ENCODE results near the gene SHC2. TPM values are rescaled to one million over a fixed set of nuclear protein-coding genes. Genes with fewer than 3 reads are reported as not detected.

Gene SHC2
- 1 to 10 TPM; 3.6 to 4.0 TPM for total RNA-seq
- polyA plus RNA-seq: 1 to 10 TPM in 1 of 3 donors, under 1 TPM in 2; 0.30 to 1.8 (median 0.41) TPM
- 3.0 to 16.8 (median 3.7) reads per million in 6 experiments for total RNA-seq

- Mint-ChIP-seq H3K4me1 (peaks cover 2 to 21% (median 11%) of the 10 kb centered on the region in 4 donors), H3K4me3 (peak within 1 kb of the TSS; percentile 71 to 90 (median 80)), H3K36me3 (peaks cover 0 to 2% (median 0%) of the 10 kb centered on the region in 3 donors), H3K27me3 (peaks cover 0 to 27% (median 9%) of the 10 kb centered on the region in 5 donors), H3K9me3 (peaks cover 0 to 4% (median 0%) of the 10 kb centered on the region in 9 donors), H3K27ac (peak within 1 kb of the TSS in 7 of 10 donors; percentile 31 to 78 (median 60))
- DNase-seq: peak in 2 of 10 donors; percentile 5 to 27
- POLR2A ChIA-PET: interaction anchor here (1.3 kb wide), 1 partner anchor 28 kb away, joined by 3 read pairs; no protein-coding TSS in a partner anchor
- ATAC-seq: peak; percentile 43 to 48
Measured at GRCh38 chr19:460877-461720, at the start of gene SHC2. Gene SHC2, minus strand, starts transcription at chr19:461033. Its CDS starts 37 bp downstream, at chr19:460996.

GRCh38 chr19:508204-509150 lies 47.6 kb upstream of the SHC2 start:
- Mint-ChIP-seq H3K36me3 (peaks cover 0 to 3% (median 0%) of the 10 kb centered on the region in 3 donors), H3K4me1 (peaks cover 18 to 55% (median 49%) of the 10 kb centered on the region in 4 donors), H3K9me3 (no peaks in the 10 kb centered on the region), H3K27ac (peak overlapping the region; percentile 86 to 100 (median 98)), H3K27me3 (no peaks in the 10 kb centered on the region), H3K4me3 (peak overlapping the region; percentile 85 to 99 (median 96))
- ATAC-seq: no peak
- POLR2A ChIA-PET: interaction anchor here (1.1 to 4.4 kb wide), 4 partner anchors 13 to 36 kb away, joined by 3 to 55 read pairs (median 29); partner anchors contain the start of genes CDC34 and GZMM
- no peak for DNase-seq

GRCh38 chr19:507286-508203 lies 46.7 kb upstream of the SHC2 start, which contains the start of gene TPGS1:
Gene TPGS1, plus strand, starts transcription at chr19:507497. Its CDS starts 10 bp downstream, at chr19:507507.
- ATAC-seq: peak; percentile 49 to 55
- POLR2A ChIA-PET: interaction anchor here (1.1 to 4.4 kb wide), 12 partner anchors 8 to 762 kb away, joined by 3 to 55 read pairs (median 6); partner anchors contain the start of genes BSG, CDC34 and CIRBP
- Mint-ChIP-seq H3K36me3 (peaks cover 0 to 3% (median 0%) of the 10 kb centered on the region in 3 donors), H3K4me1 (peaks cover 18 to 58% (median 47%) of the 10 kb centered on the region in 4 donors), H3K27ac (peak within 1 kb of the TSS; percentile 95 to 100 (median 99)), H3K27me3 (no peaks in the 10 kb centered on the region), H3K4me3 (peak within 1 kb of the TSS; percentile 88 to 100 (median 98)), H3K9me3 (no peaks in the 10 kb centered on the region)
- peak in 8 of 10 donors; percentile 61 to 84 (median 79) for DNase-seq

- Mint-ChIP-seq H3K4me1 (peaks cover 18 to 52% (median 38%) of the 10 kb centered on the region in 4 donors), H3K4me3 (peak overlapping the region; percentile 88 to 100 (median 98)), H3K27me3 (no peaks in the 10 kb centered on the region), H3K27ac (peak overlapping the region; percentile 95 to 100 (median 99)), H3K36me3 (peaks cover 0 to 3% (median 0%) of the 10 kb centered on the region in 3 donors), H3K9me3 (no peaks in the 10 kb centered on the region)
- ATAC-seq: peak; percentile 53 to 56
- peak; percentile 87 to 99 (median 94) for DNase-seq
- POLR2A ChIA-PET: interaction anchor here (0.6 to 3.9 kb wide), 17 partner anchors 9 to 763 kb away, joined by 3 to 51 read pairs (median 4); partner anchors contain the start of genes BSG, CDC34 and CIRBP
Measured at GRCh38 chr19:506404-507285, 45.8 kb upstream of the SHC2 start.

GRCh38 chr19:504616-505015 lies 43.8 kb upstream of the SHC2 start:
- peaks cover 9 to 35% (median 24%) of the 10 kb centered on the region in 4 donors for H3K4me1 Mint-ChIP-seq
- H3K9me3 Mint-ChIP-seq: no peaks in the 10 kb centered on the region
- ATAC-seq (no peak), DNase-seq (no peak)
- H3K4me3 Mint-ChIP-seq: no peak overlapping the region
- peaks cover 0 to 1% (median 0%) of the 10 kb centered on the region in 5 donors for H3K27me3 Mint-ChIP-seq
- POLR2A ChIA-PET: interaction anchor here (0.6 to 3.9 kb wide), 2 partner anchors 16 to 1735 kb away, joined by 6 to 51 read pairs; no protein-coding TSS in a partner anchor
- H3K27ac Mint-ChIP-seq: no peak overlapping the region
- peaks cover 0 to 3% (median 0%) of the 10 kb centered on the region in 3 donors for H3K36me3 Mint-ChIP-seq

GRCh38 chr19:501646-502045 lies 40.8 kb upstream of the SHC2 start:
- no peak overlapping the region for H3K4me3 Mint-ChIP-seq
- peaks cover 0 to 2% (median 0%) of the 10 kb centered on the region in 9 donors for H3K9me3 Mint-ChIP-seq
- H3K36me3 Mint-ChIP-seq: peaks cover 0 to 4% (median 0%) of the 10 kb centered on the region in 3 donors
- DNase-seq (no peak), ATAC-seq (no peak)
- POLR2A ChIA-PET: no interaction called here
- H3K27ac Mint-ChIP-seq: no peak overlapping the region
- H3K4me1 Mint-ChIP-seq: peaks cover 4 to 22% (median 17%) of the 10 kb centered on the region in 4 donors
- H3K27me3 Mint-ChIP-seq: peaks cover 6 to 19% (median 9%) of the 10 kb centered on the region in 5 donors

- peaks cover 0 to 2% (median 0%) of the 10 kb centered on the region in 9 donors for H3K9me3 Mint-ChIP-seq
- peaks cover 0 to 15% (median 12%) of the 10 kb centered on the region in 4 donors for H3K4me1 Mint-ChIP-seq
- H3K4me3 Mint-ChIP-seq: peak overlapping the region in 8 of 10 donors; percentile 28 to 63 (median 44)
- ATAC-seq (no peak), DNase-seq (no peak)
- H3K27me3 Mint-ChIP-seq: peaks cover 6 to 27% (median 13%) of the 10 kb centered on the region in 5 donors
- H3K27ac Mint-ChIP-seq: peak overlapping the region in 2 of 10 donors; percentile 16 to 27
- POLR2A ChIA-PET: no interaction called here
- peaks cover 0 to 7% (median 0%) of the 10 kb centered on the region in 3 donors for H3K36me3 Mint-ChIP-seq
Measured at GRCh38 chr19:498977-499623, 38.3 kb upstream of the SHC2 start.

GRCh38 chr19:498511-498891 lies 37.7 kb upstream of the SHC2 start:
- POLR2A ChIA-PET: no interaction called here
- Mint-ChIP-seq H3K27me3 (peaks cover 6 to 27% (median 17%) of the 10 kb centered on the region in 5 donors), H3K9me3 (peaks cover 0 to 2% (median 0%) of the 10 kb centered on the region in 9 donors), H3K4me3 (peak overlapping the region in 5 of 10 donors; percentile 24 to 69 (median 51)), H3K4me1 (peaks cover 3 to 19% (median 14%) of the 10 kb centered on the region in 4 donors), H3K36me3 (peaks cover 0 to 7% (median 0%) of the 10 kb centered on the region in 3 donors), H3K27ac (peak overlapping the region in 1 of 10 donors; percentile 15)
- ATAC-seq (no peak), DNase-seq (no peak)

GRCh38 chr19:497869-498510 lies 37.2 kb upstream of the SHC2 start:
- Mint-ChIP-seq H3K4me3 (peak overlapping the region in 6 of 10 donors; percentile 24 to 69 (median 42)), H3K27ac (no peak overlapping the region), H3K27me3 (peaks cover 6 to 27% (median 17%) of the 10 kb centered on the region in 5 donors), H3K4me1 (peaks cover 3 to 19% (median 14%) of the 10 kb centered on the region in 4 donors), H3K36me3 (peaks cover 0 to 7% (median 0%) of the 10 kb centered on the region in 3 donors), H3K9me3 (peaks cover 0 to 2% (median 0%) of the 10 kb centered on the region in 9 donors)
- ATAC-seq (peak in 1 of 2 donors; percentile 43), DNase-seq (no peak)
- POLR2A ChIA-PET: interaction anchor here (0.6 to 0.9 kb wide), 4 partner anchors 9 to 19 kb away, joined by 3 to 4 read pairs (median 4); partner anchors contain the start of gene TPGS1

Data from naive thymus-derived CD8-positive, alpha-beta T cell (primary cell).